Nephron (organoid): Measurements from ENCODE around the gene ATG2A.

Experiments used
- H3K27ac Mint-ChIP-seq, 3 experiments: 2 replicates each; pipeline ENCODE4 v1.8.0; 2020; ENCODE audit warnings: mixed read lengths in 3 of 3, mild to moderate bottlenecking in 2 of 3, moderate library complexity in 1 of 3
- H3K27me3 Mint-ChIP-seq: 2 replicates; pipeline ENCODE4 v1.8.0; 2021; ENCODE audit warnings: low read depth, mild to moderate bottlenecking, moderate library complexity, mixed read lengths
- H3K36me3 Mint-ChIP-seq: 2 replicates; pipeline ENCODE4 v1.8.0; 2020; ENCODE audit warnings: low read depth, mixed read lengths
- H3K4me1 Mint-ChIP-seq: 2 replicates; pipeline ENCODE4 v1.8.0; 2020; ENCODE audit warnings: mixed read lengths
- H3K4me3 Mint-ChIP-seq, 3 experiments: 2 replicates each; pipeline ENCODE4 v1.8.0; 2020; ENCODE audit warnings: mild to moderate bottlenecking in 3 of 3, mixed read lengths in 3 of 3, moderate library complexity in 2 of 3
- H3K9me3 Mint-ChIP-seq: 2 replicates; pipeline ENCODE4 v1.8.0; 2020; ENCODE audit warnings: mixed read lengths
- CTCF ChIP-seq, 3 experiments: fragments of 200-600 bp; sonication (generic); IDR thresholded peaks; one replicate each; pipeline ENCODE4 v1.5.0; 2021; ENCODE audit warnings: antibody characterized with exemption in 3 of 3; ENCODE audit not compliant: unreplicated experiment in 3 of 3

Gene ATG2A

DNA sequence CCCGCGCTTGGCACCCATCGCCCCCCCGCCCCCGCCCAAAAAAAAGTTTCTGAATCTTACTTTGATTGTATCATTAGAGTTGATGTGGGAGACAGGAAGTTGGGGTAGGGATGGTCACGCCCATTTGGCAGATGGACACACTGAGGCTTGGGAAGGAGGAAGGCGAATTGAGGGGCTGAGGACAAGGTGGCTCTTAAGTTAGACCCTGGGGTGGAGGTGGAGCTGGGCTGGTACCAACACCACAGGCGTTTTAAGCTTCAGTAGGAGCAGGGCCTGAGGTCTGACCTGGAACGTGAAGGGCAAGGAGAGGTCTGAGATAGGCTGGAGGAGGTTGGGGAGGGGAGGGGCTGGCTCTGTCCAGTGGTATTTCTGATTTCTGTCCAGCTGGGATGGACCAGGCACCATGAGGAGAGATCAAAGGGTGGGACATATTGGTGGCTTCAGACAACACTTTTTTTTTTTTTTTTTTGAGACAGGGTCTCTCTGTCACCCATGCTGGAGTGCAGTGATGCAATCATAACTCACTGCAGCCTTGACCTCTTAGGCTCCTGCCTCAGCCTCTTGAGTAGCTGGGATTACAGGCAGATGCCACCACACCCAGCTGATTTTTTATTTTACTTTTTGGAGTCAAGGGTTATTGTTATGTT is 71.8 kb downstream of the ATG2A start:
- no peaks in the 10 kb centered on the region for H3K36me3 Mint-ChIP-seq
- peak overlapping the region; percentile 29 to 72 (median 52) for H3K27ac Mint-ChIP-seq
- peak overlapping the region; percentile 62 to 76 (median 74) for H3K4me3 Mint-ChIP-seq
- peaks cover 9% of the 10 kb centered on the region for H3K4me1 Mint-ChIP-seq
- no peaks in the 10 kb centered on the region for H3K9me3 Mint-ChIP-seq
- no peak for TF ChIP-seq CTCF (IDR thresholded peaks at IDR 0.05; ENCODE audit: unreplicated experiment in 3 of 3)
- peaks cover 16% of the 10 kb centered on the region for H3K27me3 Mint-ChIP-seq
